Glomerular visceral epithelial cell (primary cell): ENCODE results near the gene INHBA.

Source experiments
- DNase-seq: peaks from one replicate; pipeline ENCODE4 v3.0.0-alpha.2; 2016; ENCODE audit errors: extremely low spot score

Gene INHBA

GRCh38 chr7:41688906-41689305, 14.0 kb downstream of the INHBA start:
- DNase-seq = no peak

GRCh38 chr7:41688012-41688625, 14.8 kb downstream of the INHBA start:
- no peak for DNase-seq

GRCh38 chr7:41685684-41686083, 17.2 kb downstream of the INHBA start:
- DNase-seq = no peak

- DNase-seq = no peak
Measured at GRCh38 chr7:41682422-41682821, 20.5 kb downstream of the INHBA start.

GRCh38 chr7:41679566-41679965, 23.3 kb downstream of the INHBA start:
- no peak for DNase-seq

- no peak for DNase-seq
Measured at GRCh38 chr7:41674505-41675023, 28.3 kb downstream of the INHBA start.

- DNase-seq = no peak
Measured at GRCh38 chr7:41661596-41661995, 41.3 kb downstream of the INHBA start.

- no peak for DNase-seq
Measured at GRCh38 chr7:41659539-41659938, 43.4 kb downstream of the INHBA start.

- no peak for DNase-seq
Measured at GRCh38 chr7:41656366-41656765, 46.5 kb downstream of the INHBA start.

- no peak for DNase-seq
Measured at GRCh38 chr7:41655426-41655825, 47.5 kb downstream of the INHBA start.

GRCh38 chr7:41652267-41652666, 50.6 kb downstream of the INHBA start:
- no peak for DNase-seq

- DNase-seq = no peak
Measured at GRCh38 chr7:41648501-41648900, 54.4 kb downstream of the INHBA start.

GRCh38 chr7:41643616-41644015, 59.3 kb downstream of the INHBA start:
- no peak for DNase-seq

GRCh38 chr7:41641665-41642014, 61.2 kb downstream of the INHBA start:
- DNase-seq = no peak

GRCh38 chr7:41641011-41641664, 61.8 kb downstream of the INHBA start:
- no peak for DNase-seq

- DNase-seq = no peak
Measured at GRCh38 chr7:41640487-41640886, 62.4 kb downstream of the INHBA start.

GRCh38 chr7:41637049-41637448, 65.8 kb downstream of the INHBA start:
- no peak for DNase-seq
